Right lobe of liver (tissue), 6 donors: Measurements from ENCODE around the gene TACC3. TPM values are rescaled to one million over a fixed set of nuclear protein-coding genes. Genes with fewer than 3 reads are reported as not detected.

Experiments
- ATAC-seq, 4 donors: fragments of 200-7000 bp; cut with Tn5 transposase; one replicate each; pipeline ENCODE4 v1.9.1; 2020; ENCODE audit warnings: mild to moderate bottlenecking in 4 of 4, moderate library complexity in 4 of 4
- DNase-seq, 3 donors: peaks; one replicate each; pipeline ENCODE4 v3.0.0-alpha.2; 2020
- H3K27ac ChIP-seq, 3 donors: fragments of 200-600 bp; one replicate each; pipeline ENCODE4 v1.8.0; 2022
- H3K27me3 ChIP-seq, 2 donors: fragments of 200-600 bp; one replicate each; pipeline ENCODE4 v1.8.0; 2022
- H3K36me3 ChIP-seq, 4 donors: fragments of 200-600 bp; sonication (generic) in 1 of 4; one replicate each; pipeline versions ENCODE4 v1.5.1 to v1.8.0; 2017 to 2022; ENCODE audit warnings: control low read depth in 1 of 4
- H3K4me1 ChIP-seq, 4 donors: fragments of 200-600 bp; sonication (generic) in 1 of 4; one replicate each; pipeline versions ENCODE4 v1.5.1 to v1.8.0; 2017 to 2022; ENCODE audit warnings: control low read depth in 1 of 4
- H3K4me3 ChIP-seq, 3 donors: fragments of 200-600 bp; one replicate each; pipeline ENCODE4 v1.8.0; 2022
- H3K9me3 ChIP-seq, 4 donors: fragments of 200-600 bp; sonication (generic) in 1 of 4; one replicate each; pipeline versions ENCODE4 v1.5.1 to v1.8.0; 2017 to 2022; ENCODE audit warnings: control low read depth in 1 of 4
- CTCF ChIP-seq, 4 donors: fragments of 200-600 bp in 3 of 4; fragments of 450-650 bp in 1 of 4; IDR thresholded peaks; one replicate each; pipeline versions ENCODE4 v1.5.1 to v1.8.0; 2016 to 2022; ENCODE audit warnings: antibody characterized with exemption in 4 of 4, mild to moderate bottlenecking in 2 of 4
- POLR2A ChIP-seq: fragments of 450-650 bp; IDR thresholded peaks from one replicate; pipeline ENCODE4 v1.6.1; 2017; ENCODE audit warnings: antibody characterized with exemption, mild to moderate bottlenecking
- WGBS: methylation state at CpG from one replicate; pipeline ENCODE4 v1.1.6; 2018; ENCODE audit warnings: low coverage, low lambda C conversion rate; ENCODE audit not compliant: insufficient coverage; ENCODE audit errors: missing lambda C conversion rate; 5-methylcytosine and 5-hydroxymethylcytosine counted together
- intact Hi-C, 2 donors: fragments of 100-400 bp; cut with DNase I; formaldehyde crosslinking; loops; one replicate each; pipeline versions ENCODE4 v1.11.2 to v1.14.1; 2022
- total RNA-seq, 6 experiments: library from RNA; depleted of rRNA in 2 of 6; stranded (reverse); fragments of >200 nt in 2 of 6; fragmentation: NEBNext Ultra II Directional in 3 of 6; extraction: Animal tissue kit (Norgen Biotek cat#: 25700) in 3 of 6; gene quantifications; one replicate each; pipeline versions ENCODE4 v1.1.0 to v1.2.4, GENCODE V29; 2016 to 2023
- donor health status: DM: no; HTN: yes; CAD: no.
- donor health status: DM: no; HTN: no; CAD: no.
- donor health status: DM: no; HTN: no; CAD: no.
- donor health status: DM: no; HTN: yes; CAD: no.
- donor health status: DM: no; HTN: yes; CAD: no.

The TACC3 gene
- total RNA-seq, 6 experiments from 2014 or later: 2.2 to 5.7 (median 4.8) TPM

- Histone ChIP-seq H3K4me1 (no peaks in the 10 kb centered on the region), H3K27me3 (no peaks in the 10 kb centered on the region), H3K9me3 (no peaks in the 10 kb centered on the region), H3K27ac (no peak overlapping the region), H3K4me3 (no peak overlapping the region), H3K36me3 (no peaks in the 10 kb centered on the region)
- peak; percentile 1 to 20 (median 9) for ATAC-seq
- no peak for DNase-seq
- WGBS: no CpG with 5 or more reads among the region's 35 CpGs
- intact Hi-C loops: loop anchor here in 1 of 2 donors (5.0 to 10.0 kb wide), 2 partner anchors 55 to 142 kb away; no protein-coding TSS in a partner anchor
- TF ChIP-seq POLR2A: no peak
- no peak for TF ChIP-seq CTCF (IDR thresholded peaks at IDR 0.05)
Observed at GRCh38 chr4:1752284-1753041, 31.1 kb downstream of the TACC3 start.

GRCh38 chr4:1753294-1753696, 32.0 kb downstream of the TACC3 start:
- no peaks in the 10 kb centered on the region for H3K4me1 ChIP-seq
- intact Hi-C loops: loop anchor here in 1 of 2 donors (5.0 to 10.0 kb wide), 2 partner anchors 54 to 142 kb away; no protein-coding TSS in a partner anchor
- H3K36me3 ChIP-seq: no peaks in the 10 kb centered on the region
- no peaks in the 10 kb centered on the region for H3K27me3 ChIP-seq
- DNase-seq: no peak
- WGBS: no CpG with 5 or more reads among the region's 10 CpGs
- H3K27ac ChIP-seq: no peak overlapping the region
- H3K4me3 ChIP-seq: no peak overlapping the region
- no peak for TF ChIP-seq CTCF (IDR thresholded peaks at IDR 0.05)
- TF ChIP-seq POLR2A: no peak
- no peaks in the 10 kb centered on the region for H3K9me3 ChIP-seq
- no peak for ATAC-seq

- 79% methylated on average over 4 of the region's 15 CpGs for WGBS
- H3K9me3 ChIP-seq: no peaks in the 10 kb centered on the region
- ATAC-seq (peak in 1 of 4 donors; percentile 3), DNase-seq (no peak)
- no peaks in the 10 kb centered on the region for H3K4me1 ChIP-seq
- TF ChIP-seq POLR2A: no peak
- no peak for TF ChIP-seq CTCF (IDR thresholded peaks at IDR 0.05)
- H3K4me3 ChIP-seq: no peak overlapping the region
- no peak overlapping the region for H3K27ac ChIP-seq
- no peaks in the 10 kb centered on the region for H3K27me3 ChIP-seq
- H3K36me3 ChIP-seq: no peaks in the 10 kb centered on the region
- intact Hi-C loops: loop anchor here in 1 of 2 donors (5.0 to 10.0 kb wide), 2 partner anchors 53 to 141 kb away; no protein-coding TSS in a partner anchor
Observed at GRCh38 chr4:1753697-1754311, 32.5 kb downstream of the TACC3 start.

GRCh38 chr4:1754336-1754735, 33.0 kb downstream of the TACC3 start:
- no peak for DNase-seq
- TF ChIP-seq CTCF (IDR thresholded peaks at IDR 0.05): no peak
- TF ChIP-seq POLR2A: no peak
- H3K36me3 ChIP-seq: no peaks in the 10 kb centered on the region
- H3K27me3 ChIP-seq: no peaks in the 10 kb centered on the region
- H3K4me1 ChIP-seq: no peaks in the 10 kb centered on the region
- no peak for ATAC-seq
- no CpG with 5 or more reads among the region's 5 CpGs for WGBS
- intact Hi-C loops: loop anchor here in 1 of 2 donors (5.0 to 10.0 kb wide), 2 partner anchors 53 to 140 kb away; no protein-coding TSS in a partner anchor
- H3K27ac ChIP-seq: no peak overlapping the region
- H3K4me3 ChIP-seq: no peak overlapping the region
- H3K9me3 ChIP-seq: no peaks in the 10 kb centered on the region
